Endometrial microvascular endothelial cells (primary cell): ENCODE measurements around the gene DOCK6. TPM values are rescaled to one million over a fixed set of nuclear protein-coding genes. Genes with fewer than 3 reads are reported as not detected.

Experiments
- in situ Hi-C: cut with HindIII; loops from 2 replicates; pipeline ENCODE4 v1.10.0; 2017; ENCODE audit warnings: low sequenced_read_pairs, low pct_unique_long_range_greater_than_20kb; ENCODE audit errors: inconsistent ontology term
- total RNA-seq: library from RNA; depleted of rRNA; stranded (reverse); fragments of >200 nt; gene quantifications from one replicate; pipeline ENCODE4 v1.2.3, GENCODE V29; 2015; ENCODE audit errors: inconsistent ontology term

Gene DOCK6
- total RNA-seq, 1 donor from 2014 or later = 78.6 TPM

- in situ Hi-C loops = no loop called here
These were observed 102.5 kb downstream of the DOCK6 start for GRCh38 chr19:11159598-11160439.

- in situ Hi-C loops = no loop called here
These were observed 106.8 kb downstream of the DOCK6 start, which contains the start of gene SPC24 for GRCh38 chr19:11155373-11156120. Gene SPC24 (minus strand): TSS chr19:11155782. CDS start chr19:11155776, 6 bp downstream.

GRCh38 chr19:11154683-11155047 is 107.7 kb downstream of the DOCK6 start:
- in situ Hi-C loops = no loop called here

GRCh38 chr19:11152318-11153062 is 109.8 kb downstream of the DOCK6 start:
- in situ Hi-C loops = no loop called here

GRCh38 chr19:11151181-11151580 is 111.1 kb downstream of the DOCK6 start:
- in situ Hi-C loops = no loop called here

Other genes with a start within 250 kb of the DOCK6 start
- gene LDLR, start 173.1 kb downstream of the DOCK6 start, total RNA-seq = 99.5 TPM
- 72.9 TPM for gene SPC24, start 106.7 kb downstream of the DOCK6 start, total RNA-seq
- gene KANK2, start 65.0 kb downstream of the DOCK6 start, total RNA-seq = 85.2 TPM
- not detected for gene ANGPTL8, start 22.9 kb downstream of the DOCK6 start, total RNA-seq
- not detected for gene TSPAN16, start 33.6 kb upstream of the DOCK6 start, total RNA-seq
- 47.8 TPM for gene RAB3D, start 77.1 kb upstream of the DOCK6 start, total RNA-seq
- gene TMEM205, start 83.7 kb upstream of the DOCK6 start, total RNA-seq = 227 TPM
- 34.7 TPM for gene CCDC159, start 84.0 kb upstream of the DOCK6 start, total RNA-seq
- gene PLPPR2, start 92.9 kb upstream of the DOCK6 start, total RNA-seq = 17.7 TPM
- 1.9 TPM for gene SWSAP1, start 112.1 kb upstream of the DOCK6 start, total RNA-seq
- 6.4 TPM for gene EPOR, start 121.8 kb upstream of the DOCK6 start, total RNA-seq
- gene RGL3, start 156.8 kb upstream of the DOCK6 start, total RNA-seq = not detected
- gene ODAD3, start 172.6 kb upstream of the DOCK6 start, total RNA-seq = not detected
- gene PRKCSH, start 173.1 kb upstream of the DOCK6 start, total RNA-seq = 261 TPM
- 7.3 TPM for gene ELAVL3, start 218.5 kb upstream of the DOCK6 start, total RNA-seq
- 4.6 TPM for gene ZNF653, start 243.3 kb upstream of the DOCK6 start, total RNA-seq